Rectal smooth muscle tissue (tissue), 1 donor: ENCODE data around the gene NHERF1.

Experiments
- H3K27ac ChIP-seq: one replicate; pipeline ENCODE4 v1.7.0; 2013; ENCODE audit warnings: low read depth, low read length, inconsistent platforms
- H3K27me3 ChIP-seq: one replicate; pipeline ENCODE4 v1.7.0; 2013; ENCODE audit warnings: low read length; ENCODE audit not compliant: control insufficient read depth, insufficient read depth
- H3K36me3 ChIP-seq: one replicate; pipeline ENCODE4 v1.7.0; 2013; ENCODE audit warnings: low read length; ENCODE audit not compliant: control insufficient read depth, insufficient read depth
- H3K4me1 ChIP-seq: one replicate; pipeline ENCODE4 v1.7.0; 2013; ENCODE audit warnings: low read length; ENCODE audit not compliant: control insufficient read depth, insufficient read depth
- H3K4me3 ChIP-seq: one replicate; pipeline ENCODE4 v1.7.0; 2013; ENCODE audit warnings: low read length
- H3K9ac ChIP-seq: one replicate; pipeline ENCODE4 v1.7.0; 2013; ENCODE audit warnings: low read length

Gene NHERF1

DNA sequence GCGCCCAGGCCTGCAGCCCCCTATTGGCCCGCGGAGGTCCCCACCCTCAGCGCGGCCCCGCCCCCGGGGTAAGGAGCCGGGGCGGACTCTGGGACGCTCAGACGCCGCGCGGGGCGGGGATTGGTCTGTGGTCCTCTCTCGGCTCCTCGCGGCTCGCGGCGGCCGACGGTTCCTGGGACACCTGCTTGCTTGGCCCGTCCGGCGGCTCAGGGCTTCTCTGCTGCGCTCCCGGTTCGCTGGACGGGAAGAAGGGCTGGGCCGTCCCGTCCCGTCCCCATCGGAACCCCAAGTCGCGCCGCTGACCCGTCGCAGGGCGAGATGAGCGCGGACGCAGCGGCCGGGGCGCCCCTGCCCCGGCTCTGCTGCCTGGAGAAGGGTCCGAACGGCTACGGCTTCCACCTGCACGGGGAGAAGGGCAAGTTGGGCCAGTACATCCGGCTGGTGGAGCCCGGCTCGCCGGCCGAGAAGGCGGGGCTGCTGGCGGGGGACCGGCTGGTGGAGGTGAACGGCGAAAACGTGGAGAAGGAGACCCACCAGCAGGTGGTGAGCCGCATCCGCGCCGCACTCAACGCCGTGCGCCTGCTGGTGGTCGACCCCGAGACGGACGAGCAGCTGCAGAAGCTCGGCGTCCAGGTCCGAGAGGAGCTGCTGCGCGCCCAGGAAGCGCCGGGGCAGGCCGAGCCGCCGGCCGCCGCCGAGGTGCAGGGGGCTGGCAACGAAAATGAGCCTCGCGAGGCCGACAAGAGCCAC is at the start of gene NHERF1:
NHERF1 (plus strand) TSS at position 100 of the 750 bp plus-strand sequence; CDS start at position 319, 219 bp downstream.
- Histone ChIP-seq H3K4me3 (peak within 1 kb of the TSS; percentile 89), H3K4me1 (no peaks in the 10 kb centered on the region), H3K9ac (peak within 1 kb of the TSS; percentile 66), H3K27me3 (no peaks in the 10 kb centered on the region), H3K27ac (peak within 1 kb of the TSS; percentile 26), H3K36me3 (no peaks in the 10 kb centered on the region)

DNA sequence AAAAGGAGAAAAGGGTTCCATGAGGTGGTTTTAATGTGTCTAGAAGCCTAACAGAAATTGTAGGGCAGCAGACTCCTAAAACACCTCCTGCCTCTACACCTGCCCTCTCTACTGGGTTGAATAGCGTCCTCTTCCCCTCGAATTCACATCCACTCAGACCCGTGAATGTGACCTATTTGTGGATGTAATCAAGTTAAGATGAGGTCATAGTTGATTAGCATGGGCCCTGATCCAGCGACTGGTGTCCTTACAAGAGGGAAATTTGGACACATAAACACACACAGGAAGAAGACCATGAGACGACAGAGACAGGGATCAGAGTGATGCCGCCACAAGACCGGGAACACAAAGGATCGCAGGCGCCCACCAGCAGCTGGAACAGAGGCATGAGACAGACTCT is 49.2 kb upstream of the NHERF1 start:
- no peak overlapping the region for H3K9ac ChIP-seq
- no peak overlapping the region for H3K27ac ChIP-seq
- no peaks in the 10 kb centered on the region for H3K4me1 ChIP-seq
- no peaks in the 10 kb centered on the region for H3K36me3 ChIP-seq
- no peaks in the 10 kb centered on the region for H3K27me3 ChIP-seq
- no peak overlapping the region for H3K4me3 ChIP-seq

DNA sequence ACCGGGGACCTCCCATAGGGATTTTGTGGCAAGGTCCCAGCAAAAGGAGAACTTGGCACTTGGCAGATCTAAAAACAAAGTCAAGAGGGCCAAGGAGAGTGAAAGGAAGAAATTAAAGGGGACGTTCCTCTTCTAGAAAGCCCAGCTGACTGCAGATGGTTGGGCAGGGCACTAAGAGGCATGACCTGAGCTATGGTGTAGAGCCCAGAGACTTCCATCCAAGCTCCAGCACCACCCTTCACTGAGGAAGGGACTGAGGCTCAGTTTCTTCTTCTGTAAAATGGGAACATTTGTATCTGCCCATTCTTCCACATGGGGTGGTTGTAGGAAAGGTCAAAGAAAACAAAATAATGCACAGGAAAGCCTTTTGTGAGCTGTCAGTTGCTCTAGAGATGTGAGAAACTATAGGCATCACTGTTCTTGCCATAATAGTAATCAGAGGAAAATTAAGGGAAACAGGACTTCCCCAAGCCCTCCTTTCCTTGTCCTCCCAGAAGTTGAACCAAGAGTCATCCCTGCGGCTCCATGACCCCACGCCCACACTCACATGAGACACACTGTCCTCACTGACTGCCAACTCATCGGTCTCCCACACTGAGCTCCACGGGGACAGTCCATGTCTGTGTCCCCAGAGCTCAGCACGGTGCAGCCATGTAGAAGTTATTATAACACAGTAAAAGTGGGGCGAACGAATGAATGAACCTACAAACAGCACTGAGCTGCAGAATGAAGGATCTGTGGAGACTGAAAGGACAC is 46.1 kb upstream of the NHERF1 start:
- Histone ChIP-seq H3K36me3 (no peaks in the 10 kb centered on the region), H3K4me3 (no peak overlapping the region), H3K27ac (no peak overlapping the region), H3K27me3 (no peaks in the 10 kb centered on the region), H3K4me1 (no peaks in the 10 kb centered on the region), H3K9ac (no peak overlapping the region)

DNA sequence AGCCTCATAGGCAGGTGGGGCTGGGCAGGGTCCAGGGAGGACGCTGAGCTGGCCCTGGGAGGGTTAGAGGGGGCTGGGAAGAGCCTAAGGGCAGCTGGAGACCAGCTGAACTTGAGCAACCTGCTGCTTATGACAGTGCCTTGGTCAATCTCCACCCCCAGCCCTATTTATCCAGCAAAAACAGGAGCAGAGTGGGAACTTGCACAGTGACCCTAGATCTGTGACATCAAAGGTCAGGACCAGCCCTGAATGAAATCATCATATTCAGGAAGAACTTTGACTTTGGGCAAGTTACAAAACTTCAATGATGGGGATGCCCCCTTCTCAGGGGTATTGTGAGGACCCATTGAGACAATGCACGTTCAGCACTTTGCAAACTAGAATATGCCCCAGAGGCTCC is 45.1 kb upstream of the NHERF1 start:
- Histone ChIP-seq H3K27me3 (no peaks in the 10 kb centered on the region), H3K4me3 (no peak overlapping the region), H3K4me1 (no peaks in the 10 kb centered on the region), H3K27ac (no peak overlapping the region), H3K9ac (no peak overlapping the region), H3K36me3 (no peaks in the 10 kb centered on the region)

DNA sequence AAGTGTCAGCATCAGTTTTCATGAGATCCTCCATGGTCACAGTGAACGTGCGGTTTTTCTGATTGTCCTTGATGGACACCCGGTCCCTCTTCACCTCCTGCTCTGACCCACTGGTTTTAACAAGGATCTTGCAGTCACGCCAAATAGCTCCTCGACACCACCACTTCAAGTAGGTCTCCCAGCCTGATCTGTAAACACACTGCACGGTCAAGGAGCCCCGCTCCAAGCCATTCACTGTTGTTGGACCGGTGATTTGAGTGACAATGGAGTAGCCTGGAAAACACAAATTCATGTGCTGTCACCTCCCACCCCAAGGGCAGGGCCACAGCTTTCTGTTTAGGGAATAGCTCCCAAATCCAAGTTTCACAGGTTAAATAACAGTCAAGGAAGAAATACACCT is 43.9 kb upstream of the NHERF1 start:
- Histone ChIP-seq H3K4me1 (no peaks in the 10 kb centered on the region), H3K36me3 (no peaks in the 10 kb centered on the region), H3K27ac (no peak overlapping the region), H3K9ac (no peak overlapping the region), H3K4me3 (no peak overlapping the region), H3K27me3 (no peaks in the 10 kb centered on the region)

DNA sequence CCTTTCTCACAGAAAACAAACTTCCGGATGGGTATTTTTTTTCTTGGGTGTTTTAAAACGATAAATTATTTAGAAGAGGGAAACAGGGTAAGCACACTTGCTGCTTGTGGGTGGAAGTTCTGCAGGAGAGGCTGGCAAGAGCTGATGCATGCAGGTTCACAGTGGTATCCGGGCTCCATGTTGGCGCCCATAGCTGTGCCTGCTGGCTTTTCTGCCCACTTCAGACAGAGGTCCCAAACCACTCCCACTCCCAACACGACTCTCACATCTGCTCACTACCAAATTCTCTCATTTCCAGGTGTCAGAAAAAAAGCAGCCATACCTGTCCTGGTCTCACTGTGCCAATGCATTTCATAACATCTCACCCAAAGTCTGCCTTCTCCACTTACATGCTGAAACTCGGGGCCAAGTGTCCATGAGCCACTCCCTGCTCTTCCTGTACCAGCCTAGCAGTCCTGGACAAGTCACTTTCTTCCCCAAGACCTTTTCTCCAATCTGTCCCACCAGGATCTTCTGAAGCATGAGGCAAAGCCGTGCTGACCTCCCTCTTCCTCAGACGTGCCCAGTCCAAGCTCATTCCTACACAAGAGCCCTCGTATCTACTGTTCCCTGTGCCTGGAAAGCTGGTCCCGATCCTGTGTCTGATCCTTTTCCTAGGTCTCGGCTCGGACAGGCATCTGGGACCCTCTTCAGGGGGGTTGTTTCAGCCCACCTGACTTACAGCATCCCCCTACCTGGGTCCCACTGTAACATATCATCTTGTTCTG is 37.2 kb upstream of the NHERF1 start:
- Histone ChIP-seq H3K4me3 (no peak overlapping the region), H3K27ac (no peak overlapping the region), H3K27me3 (no peaks in the 10 kb centered on the region), H3K9ac (no peak overlapping the region), H3K36me3 (no peaks in the 10 kb centered on the region), H3K4me1 (no peaks in the 10 kb centered on the region)

DNA sequence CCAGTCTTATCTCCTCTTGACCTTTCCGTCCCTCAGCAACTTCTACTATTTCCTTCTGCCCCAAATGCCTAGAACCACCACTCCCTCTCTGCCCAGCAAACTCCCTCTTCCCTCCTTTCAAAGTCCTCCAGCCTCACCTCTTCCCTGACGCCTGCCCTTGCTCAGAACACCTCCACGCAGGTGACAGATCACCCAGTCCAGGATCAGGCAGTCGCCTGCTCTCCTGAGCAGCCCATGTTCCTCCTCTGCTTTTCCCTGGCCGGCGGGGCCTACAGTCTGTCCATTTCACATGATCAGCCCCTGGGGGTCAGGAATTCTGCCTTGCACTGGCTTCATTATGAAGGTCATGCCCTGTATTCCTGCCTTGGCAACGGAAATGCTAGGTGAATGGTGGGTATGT is 36.1 kb upstream of the NHERF1 start:
- H3K27ac ChIP-seq = no peak overlapping the region
- H3K4me3 ChIP-seq = no peak overlapping the region
- no peaks in the 10 kb centered on the region for H3K4me1 ChIP-seq
- H3K27me3 ChIP-seq = no peaks in the 10 kb centered on the region
- no peak overlapping the region for H3K9ac ChIP-seq
- H3K36me3 ChIP-seq = no peaks in the 10 kb centered on the region

DNA sequence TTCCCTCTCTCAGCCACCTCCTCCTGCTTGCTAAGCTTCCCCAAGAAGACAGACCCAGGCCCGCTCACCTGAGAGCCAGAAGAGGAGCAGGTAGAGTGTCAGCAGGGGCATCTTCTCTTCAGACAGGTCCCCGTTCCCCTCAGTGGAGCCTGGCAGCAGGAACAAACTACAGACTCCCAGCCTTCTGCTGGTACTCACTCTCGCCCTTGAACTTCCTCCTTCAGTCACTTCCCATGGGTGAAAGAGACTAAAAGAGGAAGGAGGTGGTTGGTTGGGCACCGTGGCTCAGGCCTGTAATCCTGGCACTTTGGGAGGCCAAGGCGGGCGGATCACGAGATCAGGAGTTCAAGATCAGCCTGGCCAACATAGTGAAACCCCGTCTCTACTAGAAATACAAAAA is 35.7 kb upstream of the NHERF1 start, which contains the start of gene CD300LF:
CD300LF (minus strand) TSS at position 168 of the 400 bp plus-strand sequence; CDS start at position 111, 57 bp downstream.
- Histone ChIP-seq H3K27ac (no peak within 1 kb of the TSS), H3K4me1 (no peaks in the 10 kb centered on the region), H3K36me3 (no peaks in the 10 kb centered on the region), H3K4me3 (no peak within 1 kb of the TSS), H3K9ac (no peak within 1 kb of the TSS), H3K27me3 (no peaks in the 10 kb centered on the region)

DNA sequence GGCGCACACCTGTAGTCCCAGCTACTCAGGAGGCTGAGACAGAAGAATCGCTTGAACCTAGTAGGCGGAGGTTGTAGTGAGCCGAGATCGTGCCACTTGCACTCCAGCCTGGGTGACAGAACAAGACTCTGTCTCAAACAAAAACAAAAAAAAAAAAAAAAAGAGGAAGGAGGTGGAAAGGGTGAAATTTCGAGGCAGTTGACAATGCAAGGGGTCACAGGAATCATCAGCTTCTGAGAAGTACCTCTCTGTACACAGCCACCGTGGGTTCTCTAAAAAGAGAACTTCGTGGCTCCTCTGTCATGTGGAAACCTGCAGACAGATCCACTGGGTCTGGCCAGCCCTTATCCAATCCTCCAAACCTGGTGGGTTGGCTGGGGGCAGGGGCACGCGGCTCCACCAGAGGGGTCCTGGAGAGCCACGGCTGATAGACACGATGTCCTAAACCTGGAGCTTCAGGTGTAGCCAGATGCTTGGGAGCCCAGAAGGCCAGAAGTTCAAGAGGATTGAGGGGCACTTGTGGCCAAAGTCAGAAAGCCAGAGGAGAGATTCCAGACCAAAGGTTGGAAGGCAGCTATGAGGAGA is 35.2 kb upstream of the NHERF1 start:
- no peaks in the 10 kb centered on the region for H3K4me1 ChIP-seq
- H3K27me3 ChIP-seq = no peaks in the 10 kb centered on the region
- no peak overlapping the region for H3K9ac ChIP-seq
- H3K36me3 ChIP-seq = no peaks in the 10 kb centered on the region
- H3K4me3 ChIP-seq = no peak overlapping the region
- no peak overlapping the region for H3K27ac ChIP-seq

DNA sequence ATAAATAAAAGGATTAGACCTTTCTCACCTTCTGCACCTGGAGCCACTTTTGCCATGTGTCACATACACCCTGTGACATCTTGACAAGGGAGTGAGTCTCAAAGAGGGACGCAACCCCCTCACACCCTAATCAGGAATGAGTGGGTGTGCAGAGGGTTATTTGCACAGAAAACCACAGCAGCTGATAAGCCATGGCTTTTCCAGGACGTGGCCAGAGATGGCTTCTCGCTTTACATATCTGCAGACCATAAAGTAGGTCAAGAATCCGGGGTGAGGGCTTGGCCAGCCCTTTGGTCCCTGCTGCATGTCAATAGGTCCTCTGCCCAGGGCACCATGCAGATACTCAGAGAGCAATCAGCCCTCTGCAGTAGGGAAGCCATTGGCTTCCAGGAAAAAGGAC is 33.3 kb upstream of the NHERF1 start:
- H3K36me3 ChIP-seq = no peaks in the 10 kb centered on the region
- no peak overlapping the region for H3K4me3 ChIP-seq
- H3K9ac ChIP-seq = no peak overlapping the region
- H3K27ac ChIP-seq = no peak overlapping the region
- H3K27me3 ChIP-seq = no peaks in the 10 kb centered on the region
- no peaks in the 10 kb centered on the region for H3K4me1 ChIP-seq

DNA sequence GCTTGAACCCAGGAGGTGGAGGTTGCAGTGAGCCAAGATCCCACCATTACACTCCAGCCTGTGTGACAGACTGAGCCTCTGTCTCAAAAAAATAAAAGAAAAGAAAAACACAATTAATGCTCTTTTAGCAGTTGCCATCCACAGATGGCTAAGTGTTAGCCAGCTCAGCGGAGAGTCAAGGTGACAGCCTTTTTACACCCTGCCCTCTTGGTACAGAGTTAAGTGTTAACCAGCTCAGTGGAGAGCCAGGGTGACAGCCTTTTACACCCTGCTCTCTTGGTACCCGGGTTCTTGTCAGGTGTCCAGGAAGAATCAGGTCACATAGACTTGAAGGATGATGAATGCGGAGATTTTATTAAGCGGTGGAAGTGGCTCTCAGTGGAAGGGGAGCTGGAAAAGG is 27.9 kb upstream of the NHERF1 start:
- H3K36me3 ChIP-seq = no peaks in the 10 kb centered on the region
- H3K9ac ChIP-seq = no peak overlapping the region
- H3K4me3 ChIP-seq = no peak overlapping the region
- H3K4me1 ChIP-seq = no peaks in the 10 kb centered on the region
- no peaks in the 10 kb centered on the region for H3K27me3 ChIP-seq
- no peak overlapping the region for H3K27ac ChIP-seq

DNA sequence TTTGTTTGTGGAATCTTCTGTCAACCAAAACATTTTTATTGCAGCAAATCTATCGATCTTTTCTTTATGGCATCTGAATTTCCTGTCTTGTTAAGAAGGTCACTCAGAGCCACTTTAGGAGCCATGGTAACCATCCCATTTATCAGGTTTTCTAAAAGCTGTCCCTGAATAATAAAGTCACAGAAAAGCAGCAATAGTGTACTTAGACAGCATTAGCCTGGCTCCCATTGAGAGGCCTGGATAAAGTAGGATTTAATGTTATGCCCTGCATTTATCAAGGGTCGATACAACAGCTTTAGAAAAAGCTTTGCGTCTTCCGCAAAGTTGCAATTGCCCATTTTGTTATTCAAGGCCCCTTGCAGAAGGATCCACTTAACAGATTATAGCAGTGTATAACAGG is 25.6 kb upstream of the NHERF1 start:
- no peaks in the 10 kb centered on the region for H3K27me3 ChIP-seq
- H3K36me3 ChIP-seq = no peaks in the 10 kb centered on the region
- no peaks in the 10 kb centered on the region for H3K4me1 ChIP-seq
- H3K4me3 ChIP-seq = no peak overlapping the region
- H3K27ac ChIP-seq = no peak overlapping the region
- H3K9ac ChIP-seq = no peak overlapping the region
